ENCODE results near the gene SPCS2. TPM values are rescaled to one million over a fixed set of nuclear protein-coding genes. Genes with fewer than 3 reads are reported as not detected.
"Not testable (repeated sequence)": the region's sequence is repeated elsewhere in the genome, so short reads cannot be mapped to it uniquely, and the experiment has no call there.

SPCS2 gene
- total RNA-seq, 2 donors from 2014 or later: 109 to 113 TPM

DNA sequence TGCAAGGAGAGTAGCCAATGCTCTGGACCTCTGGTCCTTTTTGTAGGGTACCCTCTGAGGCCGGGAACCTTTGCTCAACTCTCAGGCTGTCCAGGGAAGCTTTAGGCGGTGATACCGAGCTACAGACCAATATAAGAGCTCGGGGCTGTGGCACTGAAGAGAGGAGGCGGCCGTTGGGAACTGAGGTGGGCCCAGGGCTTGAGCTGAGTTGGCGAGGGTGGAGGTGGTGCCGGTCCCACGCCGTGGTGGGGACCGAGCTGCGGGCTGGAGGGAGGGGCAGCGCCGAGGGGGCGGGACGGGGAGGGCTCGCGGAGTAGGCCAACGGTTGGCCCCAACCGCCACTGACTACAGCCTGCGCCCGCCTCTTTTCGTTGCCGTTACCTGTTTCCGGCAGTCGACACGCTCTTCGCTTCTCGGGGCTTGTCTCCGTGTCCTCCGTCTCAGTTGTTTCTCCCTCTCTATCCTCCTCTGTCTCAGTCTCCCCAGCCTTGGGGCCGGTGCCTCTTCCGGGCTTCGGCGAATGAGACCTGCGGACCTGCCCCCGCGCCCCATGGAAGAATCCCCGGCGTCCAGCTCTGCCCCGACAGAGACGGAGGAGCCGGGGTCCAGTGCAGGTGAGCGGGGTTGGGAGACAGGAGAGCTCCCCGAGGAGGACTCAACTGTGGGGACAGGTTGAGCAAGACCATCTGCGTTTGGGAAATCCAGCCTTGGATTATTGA is 39.6 kb downstream of the SPCS2 start, which contains the start of gene NEU3:
Gene NEU3, plus strand, starts transcription at position 393 of the 719 bp plus-strand sequence. Its CDS starts 128 bp downstream, at position 521.
- DNase-seq (ENCODE audit: low spot score): peak; percentile 93
- intact Hi-C loops (cut with DNase I): no loop called here

DNA sequence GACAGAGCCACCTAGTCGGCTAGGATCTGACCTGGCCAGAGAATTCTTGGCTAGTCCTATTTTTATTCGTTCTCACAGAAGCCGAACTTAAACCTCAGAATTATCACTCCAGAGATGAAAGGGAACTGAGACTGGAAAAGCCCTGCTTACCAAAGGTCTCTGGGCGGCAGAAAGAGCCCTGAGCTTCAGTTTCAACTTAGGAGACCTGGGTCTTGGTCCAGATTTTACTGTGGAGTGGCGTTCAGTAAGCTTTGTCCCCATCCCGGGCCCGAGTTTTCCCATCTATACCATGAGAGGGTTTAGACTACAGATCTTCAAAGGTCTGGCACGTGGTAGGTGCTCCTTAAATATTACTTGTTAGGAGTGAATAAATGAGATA is 40.2 kb downstream of the SPCS2 start:
- intact Hi-C loops (cut with DNase I): no loop called here
- DNase-seq (ENCODE audit: low spot score): no peak

DNA sequence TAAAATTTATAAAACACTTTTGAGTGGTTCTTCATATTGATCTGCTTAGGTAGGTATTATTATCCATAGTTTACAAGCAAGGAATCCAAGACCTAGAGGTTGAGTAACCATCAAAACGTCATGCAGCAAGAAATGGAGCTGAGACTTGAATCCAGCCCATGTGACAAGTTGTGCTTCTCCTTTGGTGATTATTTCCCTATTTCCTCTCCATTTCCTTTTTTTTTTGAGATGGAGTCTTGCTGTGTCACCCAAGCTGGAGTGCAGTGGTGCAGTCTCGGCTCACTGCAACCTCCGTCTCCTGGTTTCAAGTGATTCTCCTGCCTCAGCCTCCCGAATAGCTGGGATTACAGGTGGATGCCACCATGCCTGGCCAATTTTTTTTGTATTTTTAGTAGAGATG is 41.1 kb downstream of the SPCS2 start:
- intact Hi-C loops (cut with DNase I); DNase-seq (ENCODE audit: low spot score): not testable (repeated sequence)

GRCh38 chr11:74990941-74991340 is 41.9 kb downstream of the SPCS2 start:
- intact Hi-C loops (cut with DNase I): no loop called here
- no peak for DNase-seq (ENCODE audit: low spot score)

GRCh38 chr11:74992852-74993251 is 43.8 kb downstream of the SPCS2 start:
- intact Hi-C loops (cut with DNase I): no loop called here
- no peak for DNase-seq (ENCODE audit: low spot score)

DNA sequence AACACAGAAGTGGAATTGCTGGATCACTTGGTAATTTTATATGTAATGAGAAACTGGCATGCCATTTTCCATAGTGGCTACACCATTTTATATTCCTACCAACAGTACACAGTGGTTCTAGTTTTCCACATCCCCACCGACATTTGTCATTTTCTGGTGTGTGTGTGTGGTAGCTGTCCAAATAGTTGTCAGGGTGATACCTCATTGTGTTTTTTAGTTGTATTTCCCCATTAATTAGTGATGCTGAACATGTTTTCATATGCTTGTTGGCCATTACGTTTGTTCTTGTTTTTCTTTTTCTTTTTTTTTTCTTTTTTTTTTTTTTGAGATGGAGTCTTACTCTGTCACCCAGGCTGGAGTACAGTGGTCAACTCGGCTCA is 51.9 kb downstream of the SPCS2 start:
- intact Hi-C loops (cut with DNase I): no loop called here

GRCh38 chr11:75001686-75002085 is 52.6 kb downstream of the SPCS2 start:
- intact Hi-C loops (cut with DNase I): no loop called here

More for the DNA sequence above, 51.9 kb downstream of the SPCS2 start:
- DNase-seq (ENCODE audit: low spot score): no peak

GRCh38 chr11:75002516-75002915 is 53.5 kb downstream of the SPCS2 start:
- intact Hi-C loops (cut with DNase I): no loop called here
- DNase-seq (ENCODE audit: low spot score): no peak

More at GRCh38 chr11:75001686-75002085, 52.6 kb downstream of the SPCS2 start:
- DNase-seq (ENCODE audit: low spot score): no peak

DNA sequence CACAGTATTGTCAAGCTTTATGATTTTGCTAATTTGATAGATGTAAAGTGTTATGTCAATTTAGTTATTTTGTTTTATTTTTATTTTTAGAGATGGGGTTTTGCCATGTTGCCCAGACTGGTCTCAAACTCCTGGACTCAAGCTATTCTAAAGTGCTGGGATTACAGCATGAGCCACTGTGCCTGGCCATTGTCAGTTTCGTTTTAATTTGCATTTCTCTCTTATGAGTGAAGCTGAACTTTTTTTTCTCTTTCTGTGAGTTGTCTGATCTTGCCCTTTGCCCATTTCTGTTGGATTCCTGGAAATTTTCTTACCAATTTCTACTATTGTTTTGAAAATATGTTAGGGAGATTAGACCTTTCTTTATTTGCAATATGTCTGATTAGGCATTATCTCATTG is 55.1 kb downstream of the SPCS2 start:
- intact Hi-C loops (cut with DNase I): no loop called here
- no peak for DNase-seq (ENCODE audit: low spot score)

- intact Hi-C loops (cut with DNase I): no loop called here
- no peak for DNase-seq (ENCODE audit: low spot score)
Observed at GRCh38 chr11:75011357-75011756, 62.3 kb downstream of the SPCS2 start.

- intact Hi-C loops (cut with DNase I): loop anchor here in 1 of 2 donors (2.0 kb wide), 1 partner anchor 57 kb away; no protein-coding TSS in a partner anchor
- no peak for DNase-seq (ENCODE audit: low spot score)
Observed at GRCh38 chr11:75011872-75012271, 62.8 kb downstream of the SPCS2 start.

GRCh38 chr11:75013051-75013450 is 64.0 kb downstream of the SPCS2 start:
- DNase-seq (ENCODE audit: low spot score): no peak
- intact Hi-C loops (cut with DNase I): loop anchor here in 1 of 2 donors (2.0 kb wide), 1 partner anchor 56 kb away; no protein-coding TSS in a partner anchor

GRCh38 chr11:75014129-75014528 is 65.1 kb downstream of the SPCS2 start:
- intact Hi-C loops (cut with DNase I): no loop called here

GRCh38 chr11:75019200-75019599 is 70.1 kb downstream of the SPCS2 start:
- intact Hi-C loops (cut with DNase I): not testable (repeated sequence)

More at GRCh38 chr11:75014129-75014528, 65.1 kb downstream of the SPCS2 start:
- DNase-seq (ENCODE audit: low spot score): no peak

GRCh38 chr11:75020328-75020727 is 71.3 kb downstream of the SPCS2 start:
- intact Hi-C loops (cut with DNase I): loop anchor here (10.0 kb wide), 3 partner anchors 96 to 374 kb away; partner anchors contain the start of genes RPS3 (in 1 of the 2) and TPBGL (in 1 of the 2)
- DNase-seq (ENCODE audit: low spot score): not testable (repeated sequence)

More at GRCh38 chr11:75019200-75019599, 70.1 kb downstream of the SPCS2 start:
- not testable (repeated sequence) for DNase-seq (ENCODE audit: low spot score)

DNA sequence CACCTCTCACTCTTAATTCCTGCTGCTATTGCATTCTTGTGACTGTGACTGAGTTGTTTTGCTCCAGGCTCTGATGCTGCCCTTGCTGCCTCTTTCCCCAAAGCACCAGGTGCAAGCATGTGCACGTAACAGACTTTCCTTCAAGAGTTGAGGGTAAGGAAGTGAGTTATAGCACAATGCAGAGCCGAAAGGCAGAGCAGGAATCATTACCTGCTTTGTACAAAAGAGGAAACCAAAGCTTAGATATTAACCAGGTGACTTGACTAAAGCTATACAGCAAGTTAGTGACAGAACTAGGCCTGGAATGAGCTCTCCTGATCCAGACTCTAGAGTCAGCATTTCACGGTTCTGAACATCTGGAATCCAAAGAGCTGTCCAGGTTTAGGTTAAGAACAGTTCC is 73.2 kb downstream of the SPCS2 start:
- intact Hi-C loops (cut with DNase I): loop anchor here (10.0 kb wide), 3 partner anchors 97 to 373 kb away; partner anchors contain the start of genes RPS3 (in 1 of the 2) and TPBGL (in 1 of the 2)
- no peak for DNase-seq (ENCODE audit: low spot score)

DNA sequence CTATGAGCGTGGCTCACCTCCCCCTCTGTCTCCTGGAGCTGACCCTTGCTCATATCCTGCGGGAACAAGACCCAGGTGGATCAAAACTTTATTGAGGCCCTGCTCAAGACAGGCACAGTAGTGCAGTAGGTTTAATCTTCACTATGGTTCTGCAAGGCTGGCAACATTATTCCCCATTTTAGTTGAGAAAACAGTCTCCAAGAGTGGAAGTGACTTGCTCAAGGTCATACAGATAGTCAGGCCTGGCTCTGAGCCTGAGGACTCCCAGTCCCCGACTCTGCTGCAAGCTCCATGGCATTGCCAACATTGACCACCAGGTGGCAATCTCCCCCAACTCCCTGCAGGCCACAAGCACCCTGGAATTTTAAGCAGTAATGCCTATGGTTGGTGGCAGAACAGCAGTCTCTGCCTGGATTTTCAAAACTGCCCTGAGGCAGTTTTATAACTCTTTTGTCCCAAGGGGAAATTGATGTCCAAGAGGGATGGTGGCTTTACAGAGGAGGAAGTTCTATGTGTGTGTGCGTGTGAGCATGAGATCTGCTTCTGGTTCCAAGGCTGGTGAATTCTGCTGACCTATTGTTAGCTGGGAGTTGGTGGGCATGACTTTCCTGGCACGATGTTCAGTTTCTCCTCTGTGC is 73.8 kb downstream of the SPCS2 start:
- DNase-seq (ENCODE audit: low spot score): peak; percentile 89
- intact Hi-C loops (cut with DNase I): loop anchor here (10.0 kb wide), 3 partner anchors 98 to 372 kb away; partner anchors contain the start of genes RPS3 (in 1 of the 2) and TPBGL (in 1 of the 2)

DNA sequence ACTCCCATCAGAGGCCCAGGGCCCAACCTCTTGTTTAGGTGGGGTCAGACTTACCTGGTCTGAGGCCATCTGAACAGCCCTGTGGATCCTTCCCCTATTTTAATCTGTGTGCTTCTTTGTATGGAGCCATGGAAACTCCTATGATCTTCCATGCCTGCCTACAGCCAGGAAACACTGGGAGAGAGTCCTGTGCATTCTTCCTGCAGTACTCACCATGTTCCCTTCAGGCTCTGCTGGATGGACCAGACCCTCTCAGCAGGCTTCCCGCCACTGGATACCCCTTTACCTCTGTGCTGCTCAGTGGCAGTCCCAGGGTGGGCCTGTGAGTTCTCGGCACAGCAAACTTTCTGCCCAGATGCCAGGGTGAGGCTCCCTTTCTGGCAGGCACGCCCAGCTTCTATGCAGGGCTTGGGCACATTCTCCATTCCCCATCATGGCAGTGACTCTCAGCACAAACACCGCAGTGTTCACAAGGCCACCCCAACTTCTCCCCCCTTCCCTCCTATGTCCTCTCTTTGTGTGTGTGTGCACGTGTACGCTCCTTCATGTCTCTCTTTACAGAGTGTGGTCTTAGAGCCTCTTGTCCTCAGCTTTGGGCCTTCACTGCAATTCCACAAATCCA is 74.5 kb downstream of the SPCS2 start:
- intact Hi-C loops (cut with DNase I): loop anchor here (10.0 kb wide), 3 partner anchors 99 to 371 kb away; partner anchors contain the start of genes RPS3 (in 1 of the 2) and TPBGL (in 1 of the 2)
- no peak for DNase-seq (ENCODE audit: low spot score)

- no peak for DNase-seq (ENCODE audit: low spot score)
- intact Hi-C loops (cut with DNase I): loop anchor here (10.0 kb wide), 3 partner anchors 99 to 371 kb away; partner anchors contain the start of genes RPS3 (in 1 of the 2) and TPBGL (in 1 of the 2)
Observed at GRCh38 chr11:75024068-75024449, 75.0 kb downstream of the SPCS2 start.

Measured in posterior vena cava (tissue), 2 donors.